ENCODE data around the gene TRA2A. TPM values are rescaled to one million over a fixed set of nuclear protein-coding genes. Genes with fewer than 3 reads are reported as not detected.

Gene TRA2A
- total and polyA plus RNA-seq, 9 of the 15 experiments (the other 6 are each of a cell fraction or from before 2014, with no cell fraction given) = 22.7 to 210 (median 73.9) TPM

DNA sequence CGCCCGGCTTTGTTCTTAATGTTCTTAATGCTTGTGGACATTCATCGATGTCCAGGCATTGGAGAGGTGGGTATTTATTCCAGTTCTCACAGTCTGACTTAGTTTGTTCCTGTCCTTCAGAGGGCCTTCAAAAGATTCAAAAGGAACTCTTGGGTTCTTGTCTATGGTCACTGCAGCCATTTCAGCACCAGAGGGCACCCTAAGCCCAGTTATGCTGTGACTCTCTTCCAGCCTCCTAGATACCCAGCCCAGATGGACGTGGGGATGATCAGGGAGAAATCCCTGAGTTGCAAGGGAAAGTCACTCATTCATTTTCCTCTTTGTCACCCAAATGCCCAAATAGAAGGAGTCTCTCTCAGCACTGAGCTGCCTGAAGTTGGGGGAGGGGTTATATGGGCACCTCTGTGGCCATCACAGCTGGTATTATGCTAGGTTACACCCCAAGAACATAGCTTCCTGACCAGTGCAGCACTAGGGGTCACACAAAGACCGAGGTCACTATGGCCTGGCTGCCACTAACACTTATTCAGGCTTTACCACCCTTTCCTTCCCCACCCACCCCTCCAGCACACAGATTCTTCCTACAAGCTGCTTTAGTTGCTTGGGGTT is 38.9 kb upstream of the TRA2A start:
- Histone ChIP-seq H3K9ac (ENCODE audit: insufficient read depth in 1 of 2, low read depth in 2 of 2, low read length in 2 of 2) (no peak overlapping the region), H4K20me1 (replicated peaks; ENCODE audit: control insufficient read depth, insufficient read depth, low read length) (no peaks in the 10 kb centered on the region), H3K4me2 (ENCODE audit: insufficient read depth, low read length) (peak overlapping the region; percentile 46), H3K9me3 (replicated peaks; ENCODE audit: control insufficient read depth, insufficient read depth, low read depth, low read length) (no peaks in the 10 kb centered on the region), H3K4me1 (replicated peaks in 1 of 2; ENCODE audit: control insufficient read depth in 2 of 2, insufficient read depth in 2 of 2, low read length in 2 of 2) (peaks cover 0 to 5% of the 10 kb centered on the region in 2 experiments; a peak in 2 of 5 replicates), H3K27ac (ENCODE audit: extremely low read depth, low read depth, low read length) (no peak overlapping the region), H3K79me2 (ENCODE audit: control insufficient read depth, insufficient read depth, low read length) (no peaks in the 10 kb centered on the region), H3K36me3 (ENCODE audit: control insufficient read depth, insufficient read depth, low read length) (no peaks in the 10 kb centered on the region), H3K27me3 (ENCODE audit: control insufficient read depth in 2 of 2, insufficient read depth in 2 of 2, low read length in 2 of 2) (no peaks in the 10 kb centered on the region), H3K9me1 (ENCODE audit: control insufficient read depth, insufficient read depth, low read length) (no peaks in the 10 kb centered on the region), H2AFZ (ENCODE audit: low read depth, low read length) (peak overlapping the region; percentile 85), H3K4me3 (no peak overlapping the region)
- peak; percentile 62 to 86 (median 69) for DNase-seq (ENCODE audit: extremely low read depth in 1 of 4, low spot score in 3 of 4)
- FAIRE-seq = peak; percentile 97
- in situ Hi-C loops (cut with MboI) (loop anchor here (5.0 to 25.0 kb wide), 2 partner anchors 137 to 1517 kb away; no protein-coding TSS in a partner anchor), intact Hi-C loops (cut with micrococcal nuclease) (loop anchor here (1.0 to 5.0 kb wide), 4 partner anchors 23 to 142 kb away; no protein-coding TSS in a partner anchor)
- peak; percentile 98 for ATAC-seq
- POLR2A ChIA-PET = interaction anchor here (0.5 to 1.7 kb wide), 2 partner anchors 26 to 1291 kb away, joined by 3 read pairs; no protein-coding TSS in a partner anchor
- 3% methylated on average over 5 of the region's 5 CpGs for WGBS (ENCODE audit: insufficient coverage, low coverage, missing lambda C conversion rate)
- CTCF ChIA-PET (ENCODE audit: low intra/inter-chr PET ratio) = interaction anchor here (0.7 to 4.3 kb wide), 7 partner anchors 24 to 1524 kb away, joined by 3 to 39 read pairs (median 5); partner anchors contain the start of gene STK31
- no TSS peak for BruUV-seq (replicated peaks)
- TF ChIP-seq KDM4B (IDR thresholded peaks at IDR 0.05; ENCODE audit: borderline replicate concordance in 2 of 2, low read depth in 1 of 2) = no peak
- TF ChIP-seq, protein P1, sequence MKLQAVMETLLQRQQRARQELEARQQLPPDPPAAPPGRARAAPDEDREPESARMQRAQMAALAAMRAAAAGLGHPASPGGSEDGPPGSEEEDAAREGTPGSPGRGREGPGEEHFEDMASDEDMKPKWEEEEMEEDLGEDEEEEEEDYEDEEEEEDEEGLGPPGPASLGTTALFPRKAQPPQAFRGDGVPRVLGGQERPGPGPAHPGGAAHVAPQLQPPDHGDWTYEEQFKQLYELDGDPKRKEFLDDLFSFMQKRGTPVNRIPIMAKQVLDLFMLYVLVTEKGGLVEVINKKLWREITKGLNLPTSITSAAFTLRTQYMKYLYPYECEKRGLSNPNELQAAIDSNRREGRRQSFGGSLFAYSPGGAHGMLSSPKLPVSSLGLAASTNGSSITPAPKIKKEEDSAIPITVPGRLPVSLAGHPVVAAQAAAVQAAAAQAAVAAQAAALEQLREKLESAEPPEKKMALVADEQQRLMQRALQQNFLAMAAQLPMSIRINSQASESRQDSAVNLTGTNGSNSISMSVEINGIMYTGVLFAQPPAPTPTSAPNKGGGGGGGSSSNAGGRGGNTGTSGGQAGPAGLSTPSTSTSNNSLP (IDR thresholded peaks at IDR 0.05; ENCODE audit: borderline replicate concordance, low read depth, low read length) = 0 out of 2 replicates have a peak, but pooled peaks have one; percentile 20
- no peak for TF ChIP-seq USF2 (CRISPR knock-in tag; IDR thresholded peaks at IDR 0.05)
- TF ChIP-seq ZNF280B (CRISPR knock-in tag; IDR thresholded peaks at IDR 0.05) = no peak
- no peak for TF ChIP-seq CREB5 (CRISPR knock-in tag; IDR thresholded peaks at IDR 0.05)
- no peak for TF ChIP-seq ZNF431 (CRISPR knock-in tag; IDR thresholded peaks at IDR 0.05)
- TF ChIP-seq KDM5B (IDR thresholded peaks at IDR 0.05; ENCODE audit: insufficient replicate concordance, low read depth, low read length) = no peak
- no peak for TF ChIP-seq NUFIP1 (IDR thresholded peaks at IDR 0.05; ENCODE audit: partially characterized antibody)
- no peak for TF ChIP-seq MAFK (IDR thresholded peaks at IDR 0.05; ENCODE audit: low read length)
- TF ChIP-seq JUNB (CRISPR knock-in tag; conservative IDR thresholded peaks at IDR 0.05) = no peak
- TF ChIP-seq NFYB (IDR thresholded peaks at IDR 0.05; ENCODE audit: extremely low read depth, insufficient read length) = no peak
- TF ChIP-seq, protein P2, sequence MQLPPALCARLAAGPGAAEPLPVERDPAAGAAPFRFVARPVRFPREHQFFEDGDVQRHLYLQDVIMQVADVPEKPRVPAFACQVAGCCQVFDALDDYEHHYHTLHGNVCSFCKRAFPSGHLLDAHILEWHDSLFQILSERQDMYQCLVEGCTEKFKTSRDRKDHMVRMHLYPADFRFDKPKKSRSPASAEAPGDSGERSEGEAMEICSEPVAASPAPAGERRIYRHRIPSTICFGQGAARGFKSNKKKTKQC (CRISPR knock-in tag; IDR thresholded peaks at IDR 0.05) = no peak
- TF ChIP-seq RAD21 (CRISPR knock-in tag; conservative IDR thresholded peaks at IDR 0.05 in 1 of 2, IDR thresholded peaks at IDR 0.05 in 1 of 2) = peak; percentile 96 to 98
- TF ChIP-seq SMARCB1 (IDR thresholded peaks at IDR 0.05; ENCODE audit: insufficient read length, low read depth) = no peak
- no peak for TF ChIP-seq ELF2 (CRISPR knock-in tag; IDR thresholded peaks at IDR 0.05)

Data from K562 (cell line).